Astrocyte of the cerebellum (primary cell): ENCODE data around the gene ZBTB1.

Experiments used
- DNase-seq: peaks from one replicate; pipeline ENCODE4 v3.0.0-alpha.2; 2011; ENCODE audit warnings: low read depth
- H3K4me3 ChIP-seq: 2 replicates; pipeline ENCODE4 v1.5.1; 2011; ENCODE audit warnings: mild to moderate bottlenecking, low read depth, low read length, moderate library complexity
- CTCF ChIP-seq: IDR thresholded peaks from 2 replicates; pipeline ENCODE4 v1.5.1; 2012; ENCODE audit warnings: low read length, low read depth, moderate library complexity, mild to moderate bottlenecking; ENCODE audit errors: missing control alignments
- in situ Hi-C: cut with HindIII; loops from 2 replicates; pipeline ENCODE4 v1.10.0; 2017; ENCODE audit warnings: low sequenced_read_pairs

Gene ZBTB1

GRCh38 chr14:64520699-64521098 lies 16.1 kb downstream of the ZBTB1 start:
- DNase-seq: no peak
- no peak for TF ChIP-seq CTCF
- in situ Hi-C loops: no loop called here
- no peak overlapping the region for H3K4me3 ChIP-seq

GRCh38 chr14:64522591-64523355 lies 18.2 kb downstream of the ZBTB1 start:
- TF ChIP-seq CTCF: no peak
- no peak overlapping the region for H3K4me3 ChIP-seq
- DNase-seq: no peak
- in situ Hi-C loops: no loop called here

GRCh38 chr14:64525354-64525753 lies 20.8 kb downstream of the ZBTB1 start:
- no peak for DNase-seq
- in situ Hi-C loops: no loop called here
- H3K4me3 ChIP-seq: no peak overlapping the region
- TF ChIP-seq CTCF: no peak

- H3K4me3 ChIP-seq: no peak overlapping the region
- DNase-seq: no peak
- in situ Hi-C loops: no loop called here
- no peak for TF ChIP-seq CTCF
These were observed 27.0 kb downstream of the ZBTB1 start for GRCh38 chr14:64531567-64531966.

GRCh38 chr14:64536488-64537245 lies 32.1 kb downstream of the ZBTB1 start:
- peak; percentile 11 for DNase-seq
- in situ Hi-C loops: no loop called here
- TF ChIP-seq CTCF: no peak
- H3K4me3 ChIP-seq: no peak overlapping the region

GRCh38 chr14:64540208-64541202 lies 35.9 kb downstream of the ZBTB1 start, which contains the start of gene HSPA2:
Gene HSPA2 (plus strand): TSS chr14:64540741. CDS start chr14:64540850, 109 bp downstream.
- DNase-seq: peak; percentile 99
- in situ Hi-C loops: no loop called here
- TF ChIP-seq CTCF: peak; percentile 77
- peak within 1 kb of the TSS; percentile 52 for H3K4me3 ChIP-seq
